MM.1S (cell line): ENCODE results near the gene FAN1.

ENCODE experiments used
- DNase-seq: peaks from one replicate; pipeline ENCODE4 v3.0.0-alpha.2; 2015
- H2AFZ ChIP-seq: fragments of 300-600 bp; sonication (generic); 2 replicates; pipeline ENCODE4 v1.6.0; 2016; ENCODE audit warnings: antibody characterized with exemption, low read length
- H3F3A ChIP-seq: fragments of 300-600 bp; sonication (generic); 2 replicates; pipeline ENCODE4 v1.6.1; 2016; ENCODE audit warnings: mild to moderate bottlenecking, antibody characterized with exemption, low read length, moderate library complexity, mixed read lengths; ENCODE audit not compliant: insufficient read depth
- H3K27ac ChIP-seq: fragments of 300-600 bp; sonication (generic); 2 replicates; pipeline ENCODE4 v1.5.1; 2016; ENCODE audit warnings: mild to moderate bottlenecking, low read length
- H3K27me3 ChIP-seq: fragments of 300-600 bp; sonication (generic); replicated peaks from 2 replicates; pipeline ENCODE4 v1.6.0; 2016; ENCODE audit warnings: low read length; ENCODE audit not compliant: insufficient read depth
- H3K36me3 ChIP-seq: fragments of 300-600 bp; sonication (generic); replicated peaks from 2 replicates; pipeline ENCODE4 v1.6.1; 2016; ENCODE audit warnings: mild to moderate bottlenecking, low read length, mixed read lengths; ENCODE audit not compliant: insufficient read depth
- H3K4me1 ChIP-seq: fragments of 300-600 bp; sonication (generic); 2 replicates; pipeline ENCODE4 v1.6.1; 2016; ENCODE audit warnings: low read length, mixed read lengths
- H3K4me2 ChIP-seq: fragments of 300-600 bp; sonication (generic); 2 replicates; pipeline ENCODE4 v1.6.0; 2016; ENCODE audit warnings: low read depth, low read length
- H3K4me3 ChIP-seq: fragments of 300-600 bp; sonication (generic); 2 replicates; pipeline ENCODE4 v1.5.1; 2016; ENCODE audit warnings: low read length, mixed read lengths
- H3K79me2 ChIP-seq: fragments of 300-600 bp; sonication (generic); 2 replicates; pipeline ENCODE4 v1.6.1; 2016; ENCODE audit warnings: mixed run types, low read length, mixed read lengths
- H3K9ac ChIP-seq: fragments of 300-600 bp; sonication (generic); 2 replicates; pipeline ENCODE4 v1.6.1; 2016; ENCODE audit warnings: low read length, mixed read lengths
- H3K9me2 ChIP-seq: fragments of 300-600 bp; sonication (generic); replicated peaks from 2 replicates; pipeline ENCODE4 v1.6.1; 2016; ENCODE audit warnings: mild to moderate bottlenecking, low read length, mixed read lengths; ENCODE audit not compliant: insufficient read depth
- H3K9me3 ChIP-seq: fragments of 300-600 bp; sonication (generic); replicated peaks from 2 replicates; pipeline ENCODE4 v1.6.1; 2016; ENCODE audit warnings: mild to moderate bottlenecking, low read length, mixed read lengths; ENCODE audit not compliant: insufficient read depth
- H4K20me1 ChIP-seq: fragments of 300-600 bp; sonication (generic); 2 replicates; pipeline ENCODE4 v1.6.1; 2016; ENCODE audit warnings: mild to moderate bottlenecking, low read length, moderate library complexity, mixed read lengths; ENCODE audit not compliant: insufficient read depth
- CTCF ChIP-seq: fragments of 300-600 bp; sonication (generic); IDR thresholded peaks from 2 replicates; pipeline ENCODE4 v1.5.1; 2016; ENCODE audit warnings: antibody characterized with exemption, low read length, mixed read lengths
- EZH2 ChIP-seq: fragments of 300-600 bp; sonication (generic); optimal IDR thresholded peaks from 2 replicates; pipeline ENCODE3; 2017; ENCODE audit warnings: low read depth, mild to moderate bottlenecking, antibody characterized with exemption, low read length, mixed read lengths
- EZH2phosphoT487 ChIP-seq: fragments of 300-600 bp; sonication (generic); IDR thresholded peaks from 2 replicates; pipeline ENCODE4 v1.6.1; 2018; ENCODE audit warnings: antibody characterized with exemption, low read length

The FAN1 gene

GRCh38 chr15:30921781-30922479 lies 18.2 kb downstream of the FAN1 start:
- no peak overlapping the region for H3K4me2 ChIP-seq
- H3K4me1 ChIP-seq, result 0 out of 2 replicates have a peak, but pooled peaks cover 3% of the 10 kb centered on the region
- TF ChIP-seq CTCF, result no peak
- no peak for TF ChIP-seq EZH2phosphoT487
- TF ChIP-seq EZH2, result no peak
- no peak for DNase-seq
- H4K20me1 ChIP-seq, result no peaks in the 10 kb centered on the region
- peaks cover 6% of the 10 kb centered on the region; the same call in 1 of the 2 replicates for H3F3A ChIP-seq
- no peak overlapping the region for H3K9ac ChIP-seq
- no peaks in the 10 kb centered on the region; the same call in 1 of the 2 replicates for H3K79me2 ChIP-seq
- H3K27ac ChIP-seq, result no peak overlapping the region
- no peak overlapping the region for H2AFZ ChIP-seq
- H3K9me2 ChIP-seq, result no peaks in the 10 kb centered on the region
- no peaks in the 10 kb centered on the region for H3K9me3 ChIP-seq
- H3K27me3 ChIP-seq, result no peaks in the 10 kb centered on the region
- no peak overlapping the region for H3K4me3 ChIP-seq
- peaks cover 3% of the 10 kb centered on the region for H3K36me3 ChIP-seq

- H4K20me1 ChIP-seq, result no peaks in the 10 kb centered on the region
- TF ChIP-seq CTCF (no peak), EZH2 (no peak), EZH2phosphoT487 (no peak)
- H3K79me2 ChIP-seq, result no peaks in the 10 kb centered on the region
- H3F3A ChIP-seq, result peaks cover 6% of the 10 kb centered on the region; the same call in 1 of the 2 replicates
- no peak overlapping the region for H2AFZ ChIP-seq
- H3K4me3 ChIP-seq, result no peak overlapping the region
- 0 out of 2 replicates have a peak, but pooled peaks cover 3% of the 10 kb centered on the region for H3K4me1 ChIP-seq
- no peaks in the 10 kb centered on the region for H3K27me3 ChIP-seq
- H3K36me3 ChIP-seq, result peaks cover 3% of the 10 kb centered on the region
- no peak overlapping the region for H3K9ac ChIP-seq
- no peak for DNase-seq
- H3K9me2 ChIP-seq, result no peaks in the 10 kb centered on the region
- H3K4me2 ChIP-seq, result no peak overlapping the region
- H3K27ac ChIP-seq, result no peak overlapping the region
- no peaks in the 10 kb centered on the region for H3K9me3 ChIP-seq
Measured at GRCh38 chr15:30922480-30923311, 19.0 kb downstream of the FAN1 start.

GRCh38 chr15:30923429-30923828 lies 19.7 kb downstream of the FAN1 start:
- Histone ChIP-seq H3F3A (peaks cover 6% of the 10 kb centered on the region; the same call in 1 of the 2 replicates), H3K27ac (no peak overlapping the region), H3K27me3 (no peaks in the 10 kb centered on the region), H3K79me2 (no peaks in the 10 kb centered on the region), H3K4me2 (no peak overlapping the region), H3K4me1 (0 out of 2 replicates have a peak, but pooled peaks cover 3% of the 10 kb centered on the region), H3K9me2 (no peaks in the 10 kb centered on the region), H3K36me3 (peaks cover 3% of the 10 kb centered on the region), H4K20me1 (no peaks in the 10 kb centered on the region), H2AFZ (no peak overlapping the region), H3K9ac (no peak overlapping the region), H3K4me3 (no peak overlapping the region), H3K9me3 (no peaks in the 10 kb centered on the region)
- DNase-seq, result no peak
- TF ChIP-seq CTCF (no peak), EZH2 (no peak), EZH2phosphoT487 (no peak)
